Dermis microvascular lymphatic vessel endothelial cell (primary cell): ENCODE data around the gene ZNF273. TPM values are rescaled to one million over a fixed set of nuclear protein-coding genes. Genes with fewer than 3 reads are reported as not detected.
"Not testable (repeated sequence)": the region's sequence is repeated elsewhere in the genome, so short reads cannot be mapped to it uniquely, and the experiment has no call there.

Source experiments
- DNase-seq, 2 donors: peaks; one replicate each; pipeline versions ENCODE4 v3.0.0 to v3.0.0-alpha.2; 2010; ENCODE audit warnings: low read depth in 2 of 2
- total RNA-seq: library from RNA; depleted of rRNA; stranded (reverse); fragments of >200 nt; gene quantifications from 2 replicates; pipeline ENCODE4 v1.2.1, GENCODE V29; 2014

The ZNF273 gene
- total RNA-seq: 4.2 and 7.1 TPM in 2 replicates

DNA sequence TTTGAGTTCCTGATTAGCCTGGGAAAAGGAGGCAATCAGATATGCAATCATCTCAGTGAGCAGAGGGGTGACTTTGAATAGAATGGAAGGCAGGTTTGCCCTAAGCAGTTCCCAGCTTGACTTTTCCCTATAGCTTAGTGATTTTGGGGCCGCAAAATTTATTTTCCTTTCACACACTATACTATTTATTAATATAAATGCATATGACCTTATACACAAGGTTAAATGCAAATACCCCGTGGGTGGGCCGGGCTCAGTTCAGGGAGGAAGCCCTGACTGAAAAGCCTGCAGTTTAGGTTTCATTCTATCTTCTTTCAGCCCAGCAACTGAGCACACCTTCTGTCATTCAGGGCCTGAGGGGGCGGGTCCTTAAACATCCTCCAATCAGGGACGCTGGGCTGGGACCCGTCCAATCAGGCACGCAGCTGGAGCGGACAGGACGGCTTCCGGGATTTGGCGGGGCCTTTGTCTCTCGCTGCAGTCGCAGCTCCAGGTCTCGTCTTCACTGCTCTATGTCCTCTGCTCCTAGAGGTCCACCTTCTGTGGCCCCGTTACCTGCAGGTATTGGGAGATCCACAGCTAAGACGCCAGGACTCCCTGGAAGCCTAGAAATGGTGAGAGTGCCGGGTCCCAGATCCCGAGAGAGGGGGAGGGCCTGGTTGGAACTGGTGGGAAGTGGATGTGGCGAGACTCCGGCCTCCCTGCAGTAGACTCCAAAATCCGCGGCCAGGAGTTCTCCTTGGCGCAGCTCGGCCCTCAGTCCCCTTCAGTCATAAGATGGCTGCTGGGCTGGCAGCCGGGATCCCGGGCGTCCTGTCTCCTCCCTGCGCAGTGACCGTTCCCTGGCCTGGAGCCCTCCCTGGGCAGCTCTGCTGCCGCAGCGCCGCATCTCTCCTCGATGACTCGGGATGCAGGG, at the start of gene ZNF273:
Gene ZNF273 (plus strand): TSS at position 468 of the 916 bp plus-strand sequence. CDS start 45 bp downstream, at position 513.
- peak; percentile 78 to 89 for DNase-seq

DNA sequence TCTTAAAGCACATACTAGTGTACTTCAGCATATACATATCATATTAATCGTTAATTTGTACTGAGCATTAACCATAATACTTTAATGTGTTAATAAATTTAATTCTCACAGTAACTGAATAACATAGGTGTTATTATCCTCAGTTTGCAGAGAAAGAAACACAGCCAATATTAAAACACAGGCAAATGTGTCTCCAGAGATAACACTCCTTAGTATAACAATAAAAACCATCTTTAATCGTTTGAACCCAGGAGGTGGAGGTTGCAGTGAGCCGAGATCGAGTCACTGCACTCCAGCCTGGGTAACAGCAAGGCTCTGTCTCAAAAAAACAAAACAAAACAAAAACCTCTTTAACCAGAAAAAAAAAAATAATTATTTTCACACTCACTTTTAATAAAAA, 49.4 kb upstream of the ZNF273 start:
- DNase-seq: no peak

DNA sequence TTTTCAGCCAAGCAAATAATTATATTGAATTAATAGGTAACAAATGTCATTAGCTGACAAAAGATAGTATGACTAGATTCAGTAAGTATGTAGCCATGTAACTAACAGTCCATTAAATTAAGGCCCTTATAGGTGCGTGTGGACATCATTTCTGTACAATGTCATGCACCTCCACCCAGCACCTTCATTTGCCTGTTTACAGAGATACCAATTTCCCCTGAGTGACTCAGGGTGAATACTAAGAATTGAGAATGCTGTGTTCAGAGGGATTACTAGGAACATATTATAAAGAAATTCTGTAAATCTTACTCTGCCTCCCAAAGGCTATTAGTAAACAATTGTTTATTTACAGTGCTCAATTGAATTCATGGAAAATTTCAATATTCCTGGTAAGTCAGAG, 48.1 kb upstream of the ZNF273 start:
- DNase-seq: no peak

DNA sequence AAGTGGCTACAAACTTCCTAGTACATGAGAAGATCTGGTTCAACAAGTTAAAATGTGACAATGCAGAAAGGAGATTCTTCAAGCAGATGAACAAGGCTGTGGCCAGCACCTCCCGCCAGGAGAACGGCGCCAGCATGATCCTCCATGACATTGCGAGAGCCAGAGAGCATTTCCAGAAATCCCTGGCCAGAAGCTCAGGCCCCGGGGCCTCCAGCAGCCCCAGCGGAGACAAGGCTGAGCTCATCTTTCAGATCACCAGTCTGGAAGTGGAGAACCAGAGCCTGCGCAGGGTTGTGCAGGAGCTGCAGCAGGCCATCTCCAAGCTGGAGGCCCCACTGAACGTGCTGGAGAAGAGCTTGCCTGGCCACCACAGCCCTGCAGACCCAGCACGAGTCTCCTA, 40.1 kb upstream of the ZNF273 start:
- DNase-seq: no peak

GRCh38 chr7:64863530-64863929, 39.5 kb upstream of the ZNF273 start:
- not testable (repeated sequence) for DNase-seq

DNA sequence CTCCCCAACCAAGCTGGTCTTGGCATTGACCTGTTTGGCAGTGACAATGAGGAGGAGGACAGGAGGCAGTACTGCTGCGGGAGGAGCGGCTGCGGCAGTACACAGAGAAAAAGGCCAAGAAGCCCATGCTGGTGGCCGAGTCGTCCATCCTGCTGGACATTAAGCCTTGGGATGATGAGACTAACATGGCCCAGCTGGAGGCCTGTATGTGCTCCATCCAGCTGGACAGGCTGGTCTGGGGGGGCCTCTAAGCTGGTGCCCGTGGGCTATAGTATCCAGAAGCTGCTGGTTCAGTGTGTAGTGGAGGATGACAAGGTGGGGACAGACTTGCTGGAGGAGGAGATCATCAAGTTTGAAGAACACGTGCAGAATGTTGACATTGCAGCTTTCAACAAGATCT, 39.1 kb upstream of the ZNF273 start:
- no peak for DNase-seq

DNA sequence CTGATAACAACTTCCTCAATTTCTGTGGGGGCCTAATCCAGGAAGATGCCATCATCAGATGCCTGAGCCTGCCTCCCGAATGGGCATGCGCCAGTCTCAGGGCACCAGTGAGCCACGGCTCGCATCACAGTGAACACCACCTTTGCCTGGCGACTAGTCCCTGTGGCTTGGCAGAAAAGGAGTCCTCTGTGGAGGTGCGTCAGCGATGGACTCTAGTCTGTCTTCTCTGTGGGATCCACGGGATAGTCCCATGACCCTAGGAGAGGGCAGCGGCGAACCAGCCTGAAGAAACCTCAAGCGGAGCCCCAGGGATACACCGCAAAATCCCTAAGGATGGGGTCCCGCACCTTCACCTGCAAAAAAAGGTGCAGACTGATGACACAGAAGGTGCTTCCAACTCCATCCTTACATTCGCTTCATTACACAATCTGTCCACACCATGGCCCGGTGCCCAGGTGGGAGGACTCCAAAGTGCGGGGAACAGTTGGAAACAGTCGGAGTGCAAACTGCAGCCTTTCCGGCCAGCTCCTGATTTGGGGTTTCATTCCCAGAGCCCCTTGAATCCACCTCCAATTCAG, 35.1 kb upstream of the ZNF273 start:
- no peak for DNase-seq

GRCh38 chr7:64868499-64868898, 34.6 kb upstream of the ZNF273 start:
- DNase-seq: no peak

- DNase-seq: no peak
Measured at GRCh38 chr7:64869121-64869725, 33.9 kb upstream of the ZNF273 start.

- DNase-seq: no peak
Measured at GRCh38 chr7:64869912-64870562, 33.0 kb upstream of the ZNF273 start.

GRCh38 chr7:64870656-64871055, 32.4 kb upstream of the ZNF273 start:
- DNase-seq: no peak

- DNase-seq: no peak
Measured at GRCh38 chr7:64871761-64872160, 31.3 kb upstream of the ZNF273 start.

GRCh38 chr7:64872351-64873154, 30.5 kb upstream of the ZNF273 start:
- no peak for DNase-seq

DNA sequence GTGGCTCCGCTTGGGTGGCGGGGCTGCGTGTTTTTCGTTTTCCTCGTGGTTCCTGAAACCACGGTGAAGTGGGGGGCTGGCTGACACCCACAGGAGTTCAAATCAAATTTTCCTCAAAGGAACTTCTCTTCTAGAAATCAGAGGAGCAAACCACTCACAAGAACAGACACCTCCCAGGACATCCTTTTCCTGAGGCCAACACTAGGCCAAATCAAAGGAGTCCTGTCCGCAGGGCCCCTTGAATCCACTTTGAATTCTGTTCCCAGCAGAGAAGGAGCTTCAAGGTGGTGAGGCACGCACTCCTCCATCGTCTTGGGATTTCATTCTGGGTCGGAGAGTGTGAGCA, 29.9 kb upstream of the ZNF273 start:
- no peak for DNase-seq

GRCh38 chr7:64873517-64873916, 29.6 kb upstream of the ZNF273 start:
- no peak for DNase-seq

- DNase-seq: no peak
Measured at GRCh38 chr7:64874114-64874513, 29.0 kb upstream of the ZNF273 start.

GRCh38 chr7:64874562-64875250, 28.4 kb upstream of the ZNF273 start:
- no peak for DNase-seq

DNA sequence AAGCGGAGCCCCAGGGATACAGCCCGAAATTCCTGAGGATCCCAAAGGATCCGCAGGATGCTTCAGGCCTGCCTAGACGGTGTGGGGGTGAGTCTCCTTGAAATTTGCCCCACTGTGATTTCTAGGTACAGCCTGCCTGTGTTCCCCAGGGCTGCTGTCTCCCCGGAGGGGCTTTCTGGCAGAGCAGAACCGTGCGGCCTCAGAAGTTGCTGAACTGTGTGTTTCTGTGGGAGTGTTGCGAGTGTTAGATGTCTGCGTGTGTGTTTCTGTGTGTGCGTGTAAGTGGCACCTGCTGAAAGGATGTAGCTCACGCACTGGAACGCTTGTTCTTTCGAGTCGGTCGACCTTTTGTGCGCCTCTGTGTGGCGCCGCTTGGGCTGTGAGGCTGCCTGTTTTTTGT, 27.8 kb upstream of the ZNF273 start:
- no peak for DNase-seq

- DNase-seq: no peak
Measured at GRCh38 chr7:64875658-64876406, 27.2 kb upstream of the ZNF273 start.
